B cell (primary cell): ENCODE results near the gene AGBL4.

Experiments used
- EZH2 ChIP-seq: IDR thresholded peaks from 2 replicates; pipeline ENCODE4 v1.6.1; 2012; ENCODE audit warnings: borderline replicate concordance, low read depth, mild to moderate bottlenecking, moderate library complexity, low read length; ENCODE audit not compliant: insufficient read depth, poor library complexity, severe bottlenecking
- TF ChIP-seq, protein P1 (sequence below): fragments of 200-600 bp; IDR thresholded peaks from one replicate; pipeline ENCODE4 v1.8.0; 2022; ENCODE audit warnings: antibody characterized with exemption, mild to moderate bottlenecking

DNA sequence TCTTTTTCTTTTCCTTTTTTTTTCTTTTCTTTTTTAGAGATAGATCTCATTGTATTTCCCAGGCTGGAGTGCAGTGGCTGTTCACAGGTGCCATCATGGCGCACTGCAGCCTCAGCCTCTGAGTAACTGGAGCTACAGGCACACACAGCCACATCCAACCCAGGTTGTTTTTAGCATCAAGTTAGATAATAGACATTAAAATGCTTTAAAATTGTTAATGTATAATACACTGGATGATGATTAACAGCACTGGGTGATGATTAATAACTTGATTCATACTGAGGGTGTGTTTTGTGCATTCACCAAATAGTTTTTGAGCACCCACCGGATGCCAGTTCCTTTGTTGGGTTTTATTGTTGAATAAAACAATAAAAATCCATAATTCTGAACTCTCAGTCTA lies 1322.3 kb downstream of the AGBL4 start:
- TF ChIP-seq, protein P1, sequence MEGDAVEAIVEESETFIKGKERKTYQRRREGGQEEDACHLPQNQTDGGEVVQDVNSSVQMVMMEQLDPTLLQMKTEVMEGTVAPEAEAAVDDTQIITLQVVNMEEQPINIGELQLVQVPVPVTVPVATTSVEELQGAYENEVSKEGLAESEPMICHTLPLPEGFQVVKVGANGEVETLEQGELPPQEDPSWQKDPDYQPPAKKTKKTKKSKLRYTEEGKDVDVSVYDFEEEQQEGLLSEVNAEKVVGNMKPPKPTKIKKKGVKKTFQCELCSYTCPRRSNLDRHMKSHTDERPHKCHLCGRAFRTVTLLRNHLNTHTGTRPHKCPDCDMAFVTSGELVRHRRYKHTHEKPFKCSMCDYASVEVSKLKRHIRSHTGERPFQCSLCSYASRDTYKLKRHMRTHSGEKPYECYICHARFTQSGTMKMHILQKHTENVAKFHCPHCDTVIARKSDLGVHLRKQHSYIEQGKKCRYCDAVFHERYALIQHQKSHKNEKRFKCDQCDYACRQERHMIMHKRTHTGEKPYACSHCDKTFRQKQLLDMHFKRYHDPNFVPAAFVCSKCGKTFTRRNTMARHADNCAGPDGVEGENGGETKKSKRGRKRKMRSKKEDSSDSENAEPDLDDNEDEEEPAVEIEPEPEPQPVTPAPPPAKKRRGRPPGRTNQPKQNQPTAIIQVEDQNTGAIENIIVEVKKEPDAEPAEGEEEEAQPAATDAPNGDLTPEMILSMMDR = no peak
- no peak for TF ChIP-seq EZH2
